ENCODE measurements around the gene SLC41A2.
A peak's percentile ranks its signal among the peaks of the same experiment; 100 is the strongest.
"Not testable (repeated sequence)": the region's sequence is repeated elsewhere in the genome, so short reads cannot be mapped to it uniquely, and the experiment has no call there.

SLC41A2 gene, protein sequence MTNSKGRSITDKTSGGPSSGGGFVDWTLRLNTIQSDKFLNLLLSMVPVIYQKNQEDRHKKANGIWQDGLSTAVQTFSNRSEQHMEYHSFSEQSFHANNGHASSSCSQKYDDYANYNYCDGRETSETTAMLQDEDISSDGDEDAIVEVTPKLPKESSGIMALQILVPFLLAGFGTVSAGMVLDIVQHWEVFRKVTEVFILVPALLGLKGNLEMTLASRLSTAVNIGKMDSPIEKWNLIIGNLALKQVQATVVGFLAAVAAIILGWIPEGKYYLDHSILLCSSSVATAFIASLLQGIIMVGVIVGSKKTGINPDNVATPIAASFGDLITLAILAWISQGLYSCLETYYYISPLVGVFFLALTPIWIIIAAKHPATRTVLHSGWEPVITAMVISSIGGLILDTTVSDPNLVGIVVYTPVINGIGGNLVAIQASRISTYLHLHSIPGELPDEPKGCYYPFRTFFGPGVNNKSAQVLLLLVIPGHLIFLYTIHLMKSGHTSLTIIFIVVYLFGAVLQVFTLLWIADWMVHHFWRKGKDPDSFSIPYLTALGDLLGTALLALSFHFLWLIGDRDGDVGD

DNA sequence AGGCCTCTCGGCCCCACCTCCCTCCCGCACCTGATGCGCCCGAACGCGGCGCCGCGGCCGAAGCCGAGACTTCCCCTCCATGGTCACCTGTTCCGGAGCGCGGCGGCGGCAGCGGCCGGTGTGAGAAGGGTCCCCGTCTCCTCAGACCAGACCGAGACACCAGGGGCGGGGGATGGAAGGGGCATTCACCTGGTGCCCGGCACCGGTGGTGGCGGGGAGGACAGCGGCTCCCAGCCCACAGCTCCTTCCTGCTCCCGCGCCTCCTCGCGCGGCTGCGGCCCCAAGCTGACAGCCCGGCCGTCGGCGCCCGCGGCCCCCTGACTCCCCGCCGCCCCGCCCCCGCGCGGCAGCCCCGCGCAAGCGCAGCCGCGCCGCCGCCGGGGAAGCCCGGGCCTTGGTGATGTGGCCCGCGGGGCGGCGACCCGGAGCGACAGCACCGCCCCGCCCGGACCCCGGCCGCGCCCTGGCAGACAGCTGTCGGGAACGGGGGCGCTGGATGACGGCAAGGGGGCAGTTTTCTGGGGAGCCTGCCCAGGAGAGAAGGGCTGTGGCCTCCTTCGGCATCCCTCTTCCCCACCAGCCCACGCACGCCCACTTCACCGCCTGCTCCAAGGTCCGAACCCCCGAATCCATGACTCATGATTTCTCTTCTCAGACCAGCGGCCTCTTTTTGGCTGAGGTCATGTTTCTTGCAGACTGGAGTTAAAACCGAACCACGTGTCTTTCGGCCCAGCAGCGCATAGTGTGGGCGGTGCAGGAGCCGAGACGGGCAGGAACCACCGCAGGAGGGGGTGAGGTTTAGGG, at the start of gene SLC41A2:
Gene SLC41A2, minus strand, starts transcription at position 290 of the 804 bp plus-strand sequence. CDS start 29,763 bp downstream, outside the sequence.
- Histone ChIP-seq H3K27me3 (ENCODE audit: insufficient read depth, low read length) (peaks cover 44% of the 10 kb centered on the region), H3K4me3 (ENCODE audit: low read length) (peak within 1 kb of the TSS; percentile 80), H3K36me3 (ENCODE audit: insufficient read depth, low read length) (no peaks in the 10 kb centered on the region), H2AFZ (ENCODE audit: low read depth, low read length) (peak within 1 kb of the TSS; percentile 85), H3K9me3 (ENCODE audit: low read length) (no peaks in the 10 kb centered on the region), H3K4me1 (ENCODE audit: insufficient read depth, low read length) (peaks cover 10% of the 10 kb centered on the region)

DNA sequence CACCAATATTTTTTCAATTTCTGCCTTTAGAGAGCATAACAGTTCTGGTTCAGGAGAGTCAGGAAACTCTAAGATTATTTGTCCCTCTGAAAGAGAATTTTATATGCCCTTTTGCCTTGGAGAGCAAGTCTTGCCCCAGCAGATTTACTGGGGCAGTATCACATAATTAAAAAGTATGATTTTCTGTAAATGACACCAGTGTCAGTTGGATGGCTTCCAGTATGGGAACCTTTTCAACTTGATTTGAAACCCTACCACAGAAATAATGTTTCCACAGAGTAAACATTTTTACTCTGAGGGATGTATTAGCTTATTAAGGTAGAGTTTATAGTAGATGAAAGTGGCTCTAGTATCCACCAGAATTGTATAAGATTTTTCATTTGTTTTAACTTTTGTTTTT, 43.4 kb upstream of the SLC41A2 start:
- H3K36me3 ChIP-seq (ENCODE audit: insufficient read depth, low read length) = peaks cover 79% of the 10 kb centered on the region

DNA sequence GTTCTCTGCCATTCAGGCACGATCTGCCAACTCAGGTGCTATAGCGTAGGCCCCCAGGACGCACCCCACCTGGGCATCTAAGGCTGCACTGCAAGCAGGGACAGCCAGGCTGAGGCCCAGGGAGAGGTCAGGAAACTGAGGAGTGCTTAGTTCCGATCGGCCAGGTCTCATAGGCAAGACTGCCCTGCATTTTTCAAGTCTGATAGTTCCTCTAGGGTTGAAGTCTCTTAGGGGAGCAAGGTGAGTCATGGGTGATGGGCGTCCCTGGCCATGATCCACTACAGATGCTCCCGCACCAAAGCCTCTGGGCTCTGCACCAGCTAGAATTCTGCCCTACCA, 41.2 kb upstream of the SLC41A2 start:
- Histone ChIP-seq H3K36me3 (ENCODE audit: insufficient read depth, low read length) (peaks cover 92% of the 10 kb centered on the region), H3K27me3 (ENCODE audit: insufficient read depth, low read length) (no peaks in the 10 kb centered on the region), H3K9me3 (ENCODE audit: low read length) (peaks cover 8% of the 10 kb centered on the region), H2AFZ (ENCODE audit: low read depth, low read length) (no peak overlapping the region), H3K4me3 (ENCODE audit: low read length) (no peak overlapping the region), H3K4me1 (ENCODE audit: insufficient read depth, low read length) (no peaks in the 10 kb centered on the region)

More for the DNA sequence above, 43.4 kb upstream of the SLC41A2 start:
- no peak overlapping the region for H2AFZ ChIP-seq (ENCODE audit: low read depth, low read length)
- H3K4me1 ChIP-seq (ENCODE audit: insufficient read depth, low read length) = peaks cover 3% of the 10 kb centered on the region
- no peak overlapping the region for H3K4me3 ChIP-seq (ENCODE audit: low read length)
- H3K27me3 ChIP-seq (ENCODE audit: insufficient read depth, low read length) = no peaks in the 10 kb centered on the region
- H3K9me3 ChIP-seq (ENCODE audit: low read length) = peaks cover 3% of the 10 kb centered on the region

DNA sequence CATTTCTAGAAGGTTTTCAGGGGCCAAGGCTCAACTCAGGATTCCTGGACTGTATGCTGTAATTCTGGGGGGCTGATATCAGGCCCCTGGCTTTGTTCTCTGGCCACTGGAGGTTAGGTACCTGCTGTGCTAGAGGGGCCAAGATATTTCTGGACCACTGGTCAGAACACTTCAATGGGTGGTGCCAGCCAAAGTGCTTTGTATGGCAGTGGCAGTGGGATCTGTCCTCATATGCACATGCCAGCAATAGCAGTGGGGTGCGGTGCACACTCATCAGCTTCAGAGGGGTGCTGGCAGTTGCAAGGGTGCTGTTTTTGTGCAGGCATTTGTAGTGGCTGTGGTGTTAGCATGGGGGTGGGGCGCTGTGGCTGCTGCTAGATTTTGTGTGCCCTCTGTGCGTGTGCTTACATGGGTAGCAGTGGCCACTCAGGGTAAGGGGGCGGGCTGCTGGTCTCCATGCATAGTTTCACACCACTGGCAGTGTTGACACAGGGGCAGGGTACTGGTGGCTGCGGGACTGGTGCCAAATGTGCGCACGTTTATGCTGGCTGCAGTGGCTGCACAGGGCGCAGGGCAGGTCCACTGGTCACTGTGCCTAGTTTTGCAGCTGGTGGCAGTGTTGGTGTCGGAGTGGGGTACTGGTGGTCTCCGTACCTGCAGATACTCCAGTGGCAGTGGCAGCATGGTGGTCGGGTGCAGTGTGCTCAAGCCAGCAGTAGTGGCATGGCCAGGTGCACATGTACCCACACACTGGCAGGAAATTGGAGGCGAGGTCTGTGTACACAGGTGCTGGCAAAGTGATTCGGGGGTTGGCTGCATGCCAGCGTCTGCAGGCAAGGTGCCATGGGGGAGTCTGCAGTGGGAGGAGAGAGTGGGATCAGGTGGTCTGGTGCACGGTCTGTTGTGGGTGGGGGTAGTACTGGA, 40.6 kb upstream of the SLC41A2 start:
- Histone ChIP-seq H2AFZ (ENCODE audit: low read depth, low read length) (no peak overlapping the region), H3K27me3 (ENCODE audit: insufficient read depth, low read length) (no peaks in the 10 kb centered on the region), H3K36me3 (ENCODE audit: insufficient read depth, low read length) (peaks cover 94% of the 10 kb centered on the region), H3K4me3 (ENCODE audit: low read length) (no peak overlapping the region), H3K9me3 (ENCODE audit: low read length) (peaks cover 8% of the 10 kb centered on the region), H3K4me1 (ENCODE audit: insufficient read depth, low read length) (no peaks in the 10 kb centered on the region)

DNA sequence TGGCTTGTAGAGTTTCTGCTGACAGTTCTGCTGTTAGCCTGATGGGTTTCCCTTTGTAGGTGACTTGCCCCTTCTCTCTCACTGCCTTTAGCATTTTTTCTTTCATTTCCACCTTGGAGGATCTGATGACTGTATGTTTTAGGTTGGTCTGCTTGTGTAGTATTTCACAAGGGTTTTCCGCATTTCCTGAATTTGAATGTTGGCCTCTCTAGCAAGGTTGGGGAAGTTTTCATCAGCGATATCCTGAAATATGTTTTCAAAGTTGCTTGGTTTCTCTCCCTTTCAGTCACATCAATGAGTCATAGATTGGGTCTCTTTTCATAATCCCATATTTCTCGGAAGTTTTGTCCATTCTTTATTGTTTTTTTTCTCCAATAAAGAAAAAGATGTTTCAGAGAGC, 39.5 kb upstream of the SLC41A2 start:
- Histone ChIP-seq H3K27me3 (ENCODE audit: insufficient read depth, low read length) (no peaks in the 10 kb centered on the region), H3K4me1 (ENCODE audit: insufficient read depth, low read length) (no peaks in the 10 kb centered on the region), H3K9me3 (ENCODE audit: low read length) (peaks cover 5% of the 10 kb centered on the region), H3K4me3 (ENCODE audit: low read length) (no peak overlapping the region), H2AFZ (ENCODE audit: low read depth, low read length) (no peak overlapping the region), H3K36me3 (ENCODE audit: insufficient read depth, low read length) (peaks cover 94% of the 10 kb centered on the region)

DNA sequence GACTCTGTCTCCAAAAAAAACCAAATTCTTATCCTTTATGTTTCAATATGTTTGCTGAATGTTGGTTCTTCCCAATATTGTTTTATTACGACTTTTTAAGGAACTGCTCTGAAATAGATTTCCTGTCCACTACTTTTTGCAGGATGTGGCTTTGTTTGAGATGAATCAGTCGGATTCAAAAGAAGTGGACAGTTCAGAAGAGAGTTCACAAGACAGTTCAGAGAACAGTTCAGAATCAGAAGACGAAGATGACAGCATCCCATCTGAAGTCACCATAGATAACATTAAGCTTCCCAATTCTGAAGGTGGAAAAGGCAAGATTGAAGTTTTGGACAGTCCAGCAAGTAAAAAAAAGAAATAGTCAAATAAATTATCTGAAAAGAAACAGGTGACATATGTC, 36.2 kb upstream of the SLC41A2 start:
- Histone ChIP-seq H3K27me3 (ENCODE audit: insufficient read depth, low read length) (no peaks in the 10 kb centered on the region), H3K36me3 (ENCODE audit: insufficient read depth, low read length) (peaks cover 97% of the 10 kb centered on the region), H3K4me1 (ENCODE audit: insufficient read depth, low read length) (no peaks in the 10 kb centered on the region), H3K4me3 (ENCODE audit: low read length) (no peak overlapping the region), H3K9me3 (ENCODE audit: low read length) (peaks cover 8% of the 10 kb centered on the region), H2AFZ (ENCODE audit: low read depth, low read length) (no peak overlapping the region)

DNA sequence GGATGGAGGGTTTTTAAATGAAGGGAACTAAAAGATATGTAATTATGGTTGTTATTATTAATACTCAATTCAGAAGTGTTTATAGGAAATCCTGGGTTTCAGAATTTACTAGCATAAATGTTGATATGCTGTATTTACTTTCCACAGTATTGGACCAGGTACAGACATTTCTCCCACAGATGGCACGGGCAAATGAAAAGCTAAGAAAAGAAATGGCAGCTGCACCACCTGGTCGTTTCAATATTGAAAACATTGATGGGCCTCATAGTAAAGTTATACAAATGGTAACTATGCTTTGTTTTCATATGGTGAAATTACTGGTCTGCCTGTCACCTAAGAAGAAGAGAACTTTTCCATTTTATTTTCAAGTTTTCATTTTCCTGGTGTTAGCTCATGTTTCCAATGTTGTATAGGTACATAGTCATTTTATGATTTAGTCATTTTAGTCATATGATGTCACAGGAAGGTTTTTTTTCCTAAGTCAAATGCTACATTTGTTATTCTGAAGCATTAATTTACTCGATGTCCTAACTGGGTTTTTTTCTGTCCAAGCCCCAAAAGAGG, 33.6 kb upstream of the SLC41A2 start:
- Histone ChIP-seq H3K4me1 (ENCODE audit: insufficient read depth, low read length) (peaks cover 14% of the 10 kb centered on the region), H2AFZ (ENCODE audit: low read depth, low read length) (no peak overlapping the region), H3K27me3 (ENCODE audit: insufficient read depth, low read length) (no peaks in the 10 kb centered on the region), H3K36me3 (ENCODE audit: insufficient read depth, low read length) (peaks cover 84% of the 10 kb centered on the region), H3K9me3 (ENCODE audit: low read length) (peaks cover 13% of the 10 kb centered on the region), H3K4me3 (ENCODE audit: low read length) (no peak overlapping the region)

DNA sequence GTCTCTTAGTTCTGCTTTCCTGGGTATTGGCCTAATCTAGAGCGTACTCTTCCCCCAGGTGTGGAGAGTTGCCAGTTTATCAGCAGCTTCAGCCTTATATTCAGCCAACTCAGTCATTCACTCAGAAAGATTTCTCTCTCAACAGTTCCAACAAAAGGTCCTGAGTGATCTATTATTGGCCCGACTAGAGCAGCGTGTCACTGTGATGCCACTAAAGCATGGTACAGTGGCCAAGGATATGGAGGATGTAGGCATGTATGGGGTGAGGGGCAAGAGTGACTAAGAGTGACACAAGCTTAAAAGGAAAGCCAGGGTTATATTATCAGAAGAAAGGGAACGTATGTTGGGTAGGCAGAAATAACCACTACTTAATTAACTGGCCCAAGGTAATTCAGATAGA, 32.9 kb upstream of the SLC41A2 start:
- H3K4me1 ChIP-seq (ENCODE audit: insufficient read depth, low read length) = peaks cover 14% of the 10 kb centered on the region
- peaks cover 77% of the 10 kb centered on the region for H3K36me3 ChIP-seq (ENCODE audit: insufficient read depth, low read length)
- no peaks in the 10 kb centered on the region for H3K27me3 ChIP-seq (ENCODE audit: insufficient read depth, low read length)
- no peak overlapping the region for H3K4me3 ChIP-seq (ENCODE audit: low read length)
- H2AFZ ChIP-seq (ENCODE audit: low read depth, low read length) = no peak overlapping the region
- H3K9me3 ChIP-seq (ENCODE audit: low read length) = peaks cover 8% of the 10 kb centered on the region

DNA sequence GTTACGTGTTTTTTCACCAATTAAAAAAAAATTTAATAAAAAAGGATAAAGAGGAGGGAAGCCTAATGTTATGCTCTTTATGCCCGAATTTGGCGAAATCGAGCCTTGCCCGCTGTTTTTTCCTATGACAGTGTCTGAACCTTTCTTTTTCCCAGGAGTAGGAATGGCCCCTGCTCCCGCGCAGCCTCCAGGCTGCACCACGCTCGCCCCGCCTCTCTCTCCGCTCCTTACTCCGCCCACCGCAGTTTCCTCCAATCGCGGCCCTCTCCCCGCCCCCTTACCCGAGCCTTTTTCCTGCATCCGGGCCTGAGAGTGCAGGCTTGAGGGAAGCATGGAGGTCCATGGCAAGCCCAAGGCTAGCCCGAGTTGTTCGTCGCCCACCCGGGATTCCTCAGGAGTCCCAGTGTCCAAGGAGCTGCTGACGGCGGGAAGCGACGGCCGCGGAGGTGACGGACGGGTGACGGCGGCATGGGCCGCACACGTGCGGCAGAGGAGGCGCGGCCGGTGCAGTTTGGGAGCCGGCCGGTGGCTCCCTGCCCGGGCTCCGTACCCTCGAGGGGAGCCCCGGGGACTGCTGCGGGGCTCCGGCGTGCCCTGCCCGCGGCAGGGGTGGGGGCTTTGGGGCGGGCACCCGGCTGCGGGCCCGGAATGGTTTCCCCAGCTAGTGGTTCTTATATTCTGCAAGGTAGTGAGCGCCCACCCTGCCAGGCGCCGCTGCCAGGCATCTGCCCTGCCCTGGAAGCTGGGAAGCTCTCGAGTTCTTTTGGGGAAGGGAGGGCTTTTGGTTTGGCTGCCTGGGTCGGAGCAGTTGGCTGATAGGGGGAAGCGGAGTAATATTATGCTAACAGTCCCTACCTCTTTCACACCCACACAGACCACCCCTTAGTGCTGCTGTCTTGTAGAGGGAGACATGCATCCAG, 28.2 kb upstream of the SLC41A2 start, which contains the start of gene NOPCHAP1:
Gene NOPCHAP1, plus strand, starts transcription at position 295 of the 920 bp plus-strand sequence. Its CDS starts 37 bp downstream, at position 332.
- Histone ChIP-seq H3K27me3 (ENCODE audit: insufficient read depth, low read length) (no peaks in the 10 kb centered on the region), H2AFZ (ENCODE audit: low read depth, low read length) (peak within 1 kb of the TSS; percentile 80), H3K4me3 (ENCODE audit: low read length) (peak within 1 kb of the TSS; percentile 98), H3K36me3 (ENCODE audit: insufficient read depth, low read length) (peaks cover 31% of the 10 kb centered on the region), H3K4me1 (ENCODE audit: insufficient read depth, low read length) (peaks cover 14% of the 10 kb centered on the region), H3K9me3 (ENCODE audit: low read length) (peaks cover 8% of the 10 kb centered on the region)

DNA sequence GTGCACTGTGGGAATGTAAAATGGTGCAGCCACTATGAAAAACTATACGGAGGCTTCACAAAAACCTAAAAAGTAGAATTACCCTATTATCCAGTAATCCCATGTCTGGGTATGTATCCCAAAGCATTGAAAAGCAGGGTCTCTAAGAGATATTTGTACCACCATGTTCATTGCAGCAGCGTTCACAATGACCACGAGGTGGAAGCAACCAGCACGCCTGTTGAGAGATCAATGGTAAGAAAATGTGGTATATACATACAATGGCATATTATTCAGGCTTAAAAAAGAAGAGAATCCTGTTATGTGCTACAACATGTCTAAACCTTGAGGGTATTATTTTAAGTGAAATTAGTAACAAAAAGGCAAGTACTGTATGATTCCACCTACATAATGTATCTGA, 27.1 kb upstream of the SLC41A2 start:
- peaks cover 8% of the 10 kb centered on the region for H3K9me3 ChIP-seq (ENCODE audit: low read length)
- no peak overlapping the region for H3K4me3 ChIP-seq (ENCODE audit: low read length)
- no peaks in the 10 kb centered on the region for H3K27me3 ChIP-seq (ENCODE audit: insufficient read depth, low read length)
- H3K4me1 ChIP-seq (ENCODE audit: insufficient read depth, low read length) = peaks cover 14% of the 10 kb centered on the region
- peak overlapping the region; percentile 80 for H2AFZ ChIP-seq (ENCODE audit: low read depth, low read length)
- H3K36me3 ChIP-seq (ENCODE audit: insufficient read depth, low read length) = peaks cover 21% of the 10 kb centered on the region

DNA sequence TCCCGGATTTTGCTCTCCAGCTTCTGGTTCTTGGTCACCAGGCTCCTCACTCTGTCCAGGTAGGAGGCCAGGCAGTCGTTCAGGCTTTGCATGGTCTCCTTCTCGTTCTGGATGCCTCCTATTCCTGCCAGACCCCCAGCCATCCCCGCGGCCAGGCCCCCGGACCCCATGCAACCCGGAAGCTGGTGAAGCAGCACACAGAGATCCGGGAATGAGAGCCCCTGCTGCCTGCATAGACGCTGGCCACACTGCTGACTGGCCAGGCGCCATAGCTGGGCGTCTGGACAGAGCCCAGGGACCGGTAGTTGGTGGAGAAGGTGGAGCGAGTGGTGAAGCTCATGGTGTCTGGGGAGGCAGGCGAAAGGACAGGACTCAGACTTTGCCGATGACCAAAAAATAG, 19.6 kb upstream of the SLC41A2 start:
- not testable (repeated sequence) for H3K36me3 ChIP-seq (ENCODE audit: insufficient read depth, low read length); H3K9me3 ChIP-seq (ENCODE audit: low read length); H2AFZ ChIP-seq (ENCODE audit: low read depth, low read length); H3K4me1 ChIP-seq (ENCODE audit: insufficient read depth, low read length); H3K4me3 ChIP-seq (ENCODE audit: low read length); H3K27me3 ChIP-seq (ENCODE audit: insufficient read depth, low read length)
